Measurements from ENCODE around the gene ZFX.

DNA sequence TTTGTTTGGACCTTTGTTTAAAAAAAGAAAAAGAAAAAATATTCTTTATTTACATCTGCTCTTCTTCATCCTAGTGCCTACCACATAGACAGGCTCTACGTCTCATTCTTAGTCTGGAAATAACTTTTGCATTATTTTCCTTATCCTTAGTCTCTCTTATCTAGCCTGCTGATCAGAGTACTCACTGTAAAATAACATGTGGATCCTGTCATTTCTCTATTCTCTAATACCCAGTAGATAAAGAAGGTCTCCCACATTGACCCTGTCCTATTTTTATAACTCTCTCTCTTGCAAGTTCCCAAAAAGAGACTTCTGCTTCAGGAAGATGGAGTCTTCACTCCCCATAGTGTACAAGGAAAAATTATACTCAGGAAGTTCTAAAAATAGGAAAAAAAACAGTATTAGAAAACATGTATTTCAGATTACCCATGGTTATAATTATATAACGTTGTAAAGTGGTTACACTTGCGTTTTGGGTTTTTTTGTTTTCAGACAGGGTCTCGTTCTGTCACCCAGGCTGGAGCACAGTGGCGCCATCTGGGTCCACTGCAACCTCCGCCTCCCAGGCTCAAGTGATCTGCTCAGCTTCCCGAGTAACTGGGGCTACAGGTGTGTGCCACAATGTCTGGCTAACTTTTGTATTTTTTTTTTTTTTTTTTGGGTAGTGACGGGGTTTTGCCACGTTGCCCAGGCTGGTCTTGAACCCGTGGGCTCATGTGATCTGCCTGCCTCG, 23.8 kb downstream of the ZFX start:
- no peak for TF ChIP-seq POLR2A (IDR thresholded peaks at IDR 0.05)
- TF ChIP-seq, protein P1, sequence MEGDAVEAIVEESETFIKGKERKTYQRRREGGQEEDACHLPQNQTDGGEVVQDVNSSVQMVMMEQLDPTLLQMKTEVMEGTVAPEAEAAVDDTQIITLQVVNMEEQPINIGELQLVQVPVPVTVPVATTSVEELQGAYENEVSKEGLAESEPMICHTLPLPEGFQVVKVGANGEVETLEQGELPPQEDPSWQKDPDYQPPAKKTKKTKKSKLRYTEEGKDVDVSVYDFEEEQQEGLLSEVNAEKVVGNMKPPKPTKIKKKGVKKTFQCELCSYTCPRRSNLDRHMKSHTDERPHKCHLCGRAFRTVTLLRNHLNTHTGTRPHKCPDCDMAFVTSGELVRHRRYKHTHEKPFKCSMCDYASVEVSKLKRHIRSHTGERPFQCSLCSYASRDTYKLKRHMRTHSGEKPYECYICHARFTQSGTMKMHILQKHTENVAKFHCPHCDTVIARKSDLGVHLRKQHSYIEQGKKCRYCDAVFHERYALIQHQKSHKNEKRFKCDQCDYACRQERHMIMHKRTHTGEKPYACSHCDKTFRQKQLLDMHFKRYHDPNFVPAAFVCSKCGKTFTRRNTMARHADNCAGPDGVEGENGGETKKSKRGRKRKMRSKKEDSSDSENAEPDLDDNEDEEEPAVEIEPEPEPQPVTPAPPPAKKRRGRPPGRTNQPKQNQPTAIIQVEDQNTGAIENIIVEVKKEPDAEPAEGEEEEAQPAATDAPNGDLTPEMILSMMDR (IDR thresholded peaks at IDR 0.05), result peak in 1 of 12 donors; percentile 7

Data from heart left ventricle (tissue), 13 donors.